ENCODE results near the gene SCRN2. TPM values are rescaled to one million over a fixed set of nuclear protein-coding genes. Genes with fewer than 3 reads are reported as not detected.

Gene SCRN2
- 101 and 149 TPM in 2 replicates for total RNA-seq
- polyA plus RNA-seq: 139 and 179 TPM in 2 replicates

- Histone ChIP-seq H3K4me1 (ENCODE audit: low read depth) (peaks cover 30% of the 10 kb centered on the region), H3K9me3 (ENCODE audit: low read depth) (no peaks in the 10 kb centered on the region), H3K27ac (peak within 1 kb of the TSS; percentile 72), H3K36me3 (peaks cover 3% of the 10 kb centered on the region), H3K4me3 (peak within 1 kb of the TSS; percentile 74), H3K27me3 (no peaks in the 10 kb centered on the region)
- peak; percentile 92 for TF ChIP-seq CTCF (IDR thresholded peaks at IDR 0.05; ENCODE audit: low read depth, low read length)
- peak; percentile 86 to 95 for DNase-seq (ENCODE audit: low read depth in 1 of 2, low spot score in 1 of 2)
Measured at GRCh38 chr17:47840742-47841487, at the start of gene SCRN2. Gene SCRN2, minus strand, starts transcription at chr17:47841273. Its CDS starts 430 bp downstream, at chr17:47840843.

- peak; percentile 91 for TF ChIP-seq CTCF (IDR thresholded peaks at IDR 0.05; ENCODE audit: low read depth, low read length)
- H3K27me3 ChIP-seq: no peaks in the 10 kb centered on the region
- peaks cover 4% of the 10 kb centered on the region for H3K4me1 ChIP-seq (ENCODE audit: low read depth)
- H3K4me3 ChIP-seq: no peak overlapping the region
- H3K27ac ChIP-seq: no peak overlapping the region
- no peaks in the 10 kb centered on the region for H3K36me3 ChIP-seq
- no peaks in the 10 kb centered on the region for H3K9me3 ChIP-seq (ENCODE audit: low read depth)
- DNase-seq (ENCODE audit: low read depth in 1 of 2, low spot score in 1 of 2): peak; percentile 89
Measured at GRCh38 chr17:47889734-47890529, 48.9 kb upstream of the SCRN2 start.

GRCh38 chr17:47888293-47888692 lies 47.2 kb upstream of the SCRN2 start:
- Histone ChIP-seq H3K4me1 (ENCODE audit: low read depth) (peaks cover 15% of the 10 kb centered on the region), H3K27ac (no peak overlapping the region), H3K9me3 (ENCODE audit: low read depth) (no peaks in the 10 kb centered on the region), H3K27me3 (no peaks in the 10 kb centered on the region), H3K4me3 (no peak overlapping the region), H3K36me3 (no peaks in the 10 kb centered on the region)
- DNase-seq (ENCODE audit: low read depth in 1 of 2, low spot score in 1 of 2): no peak
- TF ChIP-seq CTCF (IDR thresholded peaks at IDR 0.05; ENCODE audit: low read depth, low read length): no peak

- Histone ChIP-seq H3K4me3 (no peak overlapping the region), H3K27me3 (no peaks in the 10 kb centered on the region), H3K9me3 (ENCODE audit: low read depth) (no peaks in the 10 kb centered on the region), H3K27ac (no peak overlapping the region), H3K4me1 (ENCODE audit: low read depth) (peaks cover 15% of the 10 kb centered on the region), H3K36me3 (no peaks in the 10 kb centered on the region)
- no peak for DNase-seq (ENCODE audit: low read depth in 1 of 2, low spot score in 1 of 2)
- TF ChIP-seq CTCF (IDR thresholded peaks at IDR 0.05; ENCODE audit: low read depth, low read length): no peak
Measured at GRCh38 chr17:47884905-47885730, 44.0 kb upstream of the SCRN2 start.

GRCh38 chr17:47884427-47884740 lies 43.3 kb upstream of the SCRN2 start:
- no peaks in the 10 kb centered on the region for H3K27me3 ChIP-seq
- H3K4me3 ChIP-seq: no peak overlapping the region
- H3K36me3 ChIP-seq: no peaks in the 10 kb centered on the region
- no peaks in the 10 kb centered on the region for H3K9me3 ChIP-seq (ENCODE audit: low read depth)
- DNase-seq (ENCODE audit: low read depth in 1 of 2, low spot score in 1 of 2): no peak
- H3K4me1 ChIP-seq (ENCODE audit: low read depth): peaks cover 15% of the 10 kb centered on the region
- no peak overlapping the region for H3K27ac ChIP-seq
- no peak for TF ChIP-seq CTCF (IDR thresholded peaks at IDR 0.05; ENCODE audit: low read depth, low read length)

All from cardiac muscle cell (in vitro differentiated cells and primary cell).